ENCODE measurements around the gene NUCKS1.

NUCKS1 gene

GRCh38 chr1:205670611-205671430 is 79.2 kb downstream of the NUCKS1 start:
- peak in 1 of 56 donors; percentile 37 for DNase-seq

GRCh38 chr1:205670150-205670446 is 79.9 kb downstream of the NUCKS1 start:
- DNase-seq: peak in 16 of 56 donors; percentile 19 to 66 (median 48)

GRCh38 chr1:205669341-205670149 is 80.4 kb downstream of the NUCKS1 start:
- DNase-seq: peak in 38 of 56 donors; percentile 14 to 85 (median 54)

GRCh38 chr1:205668951-205669340 is 81.0 kb downstream of the NUCKS1 start:
- DNase-seq: peak in 3 of 56 donors; percentile 24 to 63 (median 24)

- DNase-seq: peak in 23 of 56 donors; percentile 24 to 65 (median 42)
Measured at GRCh38 chr1:205667909-205668643, 81.9 kb downstream of the NUCKS1 start.

GRCh38 chr1:205666372-205667166 is 83.4 kb downstream of the NUCKS1 start:
- DNase-seq: no peak

GRCh38 chr1:205665201-205666045 is 84.6 kb downstream of the NUCKS1 start:
- DNase-seq: no peak

GRCh38 chr1:205664399-205665017 is 85.5 kb downstream of the NUCKS1 start:
- peak in 1 of 56 donors; percentile 34 for DNase-seq

GRCh38 chr1:205663286-205663936 is 86.6 kb downstream of the NUCKS1 start:
- peak in 1 of 56 donors; percentile 10 for DNase-seq

All from nucleus accumbens (tissue), 56 donors.